Neural crest cell (in vitro differentiated cells): ENCODE results near the gene CENPX. TPM values are rescaled to one million over a fixed set of nuclear protein-coding genes. Genes with fewer than 3 reads are reported as not detected.

ENCODE experiments used
- DNase-seq: peaks from one replicate; pipeline ENCODE4 v3.0.0; 2021; ENCODE audit warnings: low read depth, mixed read lengths, low spot score
- H3K27ac Mint-ChIP-seq: one replicate; pipeline ENCODE4 v1.8.0; 2021; ENCODE audit warnings: mild to moderate bottlenecking, mixed read lengths; ENCODE audit not compliant: unreplicated experiment
- H3K27me3 Mint-ChIP-seq: 2 replicates; pipeline ENCODE4 v1.8.0; 2021; ENCODE audit warnings: low read depth, mild to moderate bottlenecking, mixed read lengths
- H3K36me3 Mint-ChIP-seq: 2 replicates; pipeline ENCODE4 v1.8.0; 2021; ENCODE audit warnings: low read depth, mild to moderate bottlenecking, mixed read lengths
- H3K4me1 Mint-ChIP-seq: 2 replicates; pipeline ENCODE4 v1.8.0; 2021; ENCODE audit warnings: mixed read lengths
- H3K4me3 Mint-ChIP-seq: one replicate; pipeline ENCODE4 v1.8.0; 2021; ENCODE audit warnings: mild to moderate bottlenecking, mixed read lengths
- H3K9me3 Mint-ChIP-seq: 2 replicates; pipeline ENCODE4 v1.8.0; 2021; ENCODE audit warnings: mixed read lengths
- CTCF ChIP-seq: fragments of 200-600 bp; sonication (generic); conservative IDR thresholded peaks from 2 replicates; pipeline ENCODE4 v1.5.0; 2021; ENCODE audit warnings: antibody characterized with exemption, mild to moderate bottlenecking
- total RNA-seq: library from RNA; stranded (reverse); gene quantifications from 2 replicates; pipeline ENCODE4 v1.2.1, GENCODE V29; 2021

The CENPX gene
- total RNA-seq, 1 donor from 2014 or later, result 135 TPM

DNA sequence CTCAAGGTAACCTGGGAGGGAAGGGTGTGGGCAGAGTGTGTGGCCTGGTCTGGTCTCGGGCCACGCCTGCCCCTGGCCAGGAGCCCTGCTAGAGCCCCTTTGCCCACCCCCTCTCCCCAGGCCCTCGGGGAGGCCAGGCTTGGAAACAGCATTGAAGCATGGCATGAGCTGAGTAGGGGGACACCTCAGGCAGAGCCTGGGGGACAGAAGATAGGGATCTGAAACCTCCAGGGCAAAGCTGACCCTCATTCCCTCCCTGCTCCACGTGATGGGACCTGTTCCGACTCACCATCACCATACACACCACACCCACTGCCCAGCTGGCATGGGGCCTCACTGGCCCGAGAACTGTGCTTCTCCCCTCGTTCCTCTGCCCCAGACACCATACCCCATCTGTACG, 26.4 kb upstream of the CENPX start:
- DNase-seq, result no peak
- H3K4me3 Mint-ChIP-seq, result peak overlapping the region; percentile 72
- peaks cover 5% of the 10 kb centered on the region for H3K36me3 Mint-ChIP-seq
- H3K27ac Mint-ChIP-seq, result no peak overlapping the region
- no peaks in the 10 kb centered on the region for H3K27me3 Mint-ChIP-seq
- H3K9me3 Mint-ChIP-seq, result no peaks in the 10 kb centered on the region
- no peaks in the 10 kb centered on the region for H3K4me1 Mint-ChIP-seq
- no peak for TF ChIP-seq CTCF

DNA sequence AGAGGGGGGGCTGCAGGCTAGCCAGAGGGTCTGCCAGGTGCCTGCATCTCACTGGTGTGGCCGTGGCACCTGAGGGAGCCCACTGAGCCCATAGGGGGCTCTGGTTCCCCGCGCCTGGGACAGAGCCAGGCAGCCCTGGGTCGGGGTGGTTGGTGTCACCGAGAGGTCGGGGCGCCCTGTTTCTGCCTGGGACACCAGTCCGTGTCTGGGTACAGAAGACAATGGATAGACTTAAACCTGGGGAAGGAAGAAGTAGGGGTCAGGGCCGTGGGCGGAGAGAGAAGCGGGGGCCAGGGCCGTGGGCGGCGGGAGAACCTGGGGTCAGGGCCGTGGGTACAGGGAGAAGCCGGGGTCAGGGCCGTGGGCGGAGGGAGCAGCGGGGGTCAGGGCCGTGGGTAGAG, 25.9 kb upstream of the CENPX start:
- peaks cover 5% of the 10 kb centered on the region for H3K36me3 Mint-ChIP-seq
- H3K4me1 Mint-ChIP-seq, result no peaks in the 10 kb centered on the region
- DNase-seq, result no peak
- H3K27ac Mint-ChIP-seq, result no peak overlapping the region
- H3K9me3 Mint-ChIP-seq, result no peaks in the 10 kb centered on the region
- H3K27me3 Mint-ChIP-seq, result no peaks in the 10 kb centered on the region
- no peak for TF ChIP-seq CTCF
- no peak overlapping the region for H3K4me3 Mint-ChIP-seq

DNA sequence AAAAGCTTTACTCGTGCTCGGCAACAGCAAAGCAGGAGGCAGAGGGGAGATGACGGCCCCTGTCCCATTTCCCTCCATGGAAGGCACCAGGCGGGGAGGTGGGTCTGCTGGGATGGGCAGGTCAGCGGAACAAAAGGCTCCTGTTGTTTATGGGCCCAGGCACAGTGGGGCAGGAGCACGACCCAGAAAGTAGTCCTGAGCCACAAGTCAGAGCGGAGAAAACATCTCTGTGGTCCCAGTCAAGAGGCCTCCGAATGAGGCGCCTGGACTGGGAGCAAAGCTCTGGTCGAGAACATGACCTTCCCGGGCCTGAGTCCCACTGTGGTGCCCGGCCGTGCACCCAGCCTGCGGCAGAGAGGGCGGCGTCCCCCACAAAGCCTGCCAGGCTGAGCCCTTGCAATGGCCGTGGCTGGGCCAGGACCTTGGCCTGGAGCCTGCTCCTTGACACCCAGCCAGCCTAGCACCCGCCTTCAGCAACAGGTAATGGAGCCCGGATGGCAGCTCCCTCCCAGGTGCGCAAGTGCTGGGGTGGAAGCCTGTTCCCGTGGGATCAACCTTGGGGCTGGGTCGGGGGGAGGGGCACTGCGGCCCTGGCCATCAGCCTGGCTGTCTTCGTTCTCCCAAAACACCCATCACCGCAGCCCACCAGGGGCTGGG, 25.4 kb upstream of the CENPX start:
- Mint-ChIP-seq H3K9me3 (no peaks in the 10 kb centered on the region), H3K27me3 (no peaks in the 10 kb centered on the region), H3K27ac (no peak overlapping the region), H3K36me3 (peaks cover 5% of the 10 kb centered on the region), H3K4me3 (peak overlapping the region; percentile 75), H3K4me1 (no peaks in the 10 kb centered on the region)
- DNase-seq, result no peak
- no peak for TF ChIP-seq CTCF

- H3K36me3 Mint-ChIP-seq, result peaks cover 5% of the 10 kb centered on the region
- H3K4me1 Mint-ChIP-seq, result no peaks in the 10 kb centered on the region
- no peaks in the 10 kb centered on the region for H3K9me3 Mint-ChIP-seq
- no peaks in the 10 kb centered on the region for H3K27me3 Mint-ChIP-seq
- DNase-seq, result no peak
- H3K27ac Mint-ChIP-seq, result peak overlapping the region; percentile 12
- TF ChIP-seq CTCF, result no peak
- peak overlapping the region; percentile 75 for H3K4me3 Mint-ChIP-seq
Observed at GRCh38 chr17:82047379-82047778, 24.7 kb upstream of the CENPX start.

- H3K27me3 Mint-ChIP-seq, result no peaks in the 10 kb centered on the region
- DNase-seq, result no peak
- no peak overlapping the region for H3K27ac Mint-ChIP-seq
- H3K4me3 Mint-ChIP-seq, result peak overlapping the region; percentile 75
- no peaks in the 10 kb centered on the region for H3K4me1 Mint-ChIP-seq
- peaks cover 5% of the 10 kb centered on the region for H3K36me3 Mint-ChIP-seq
- no peaks in the 10 kb centered on the region for H3K9me3 Mint-ChIP-seq
- TF ChIP-seq CTCF, result no peak
Observed at GRCh38 chr17:82046903-82047302, 24.2 kb upstream of the CENPX start.
